ENCODE results near the gene PRDM12.

PRDM12 gene

GRCh38 chr9:130672466-130672865 lies 8.1 kb downstream of the PRDM12 start:
- no peak for TF ChIP-seq CTCF (IDR thresholded peaks at IDR 0.05; ENCODE audit: insufficient read depth, low read length, missing control alignments)
- no peak overlapping the region for H3K4me3 ChIP-seq (ENCODE audit: low read depth, low read length)
- DNase-seq (ENCODE audit: low read depth, low spot score): no peak
- ChIA-PET POLR2A (no interaction called here), CTCF (interaction anchor here (3.1 kb wide), 1 partner anchor 10 kb away, joined by 14 read pairs; no protein-coding TSS in a partner anchor)

- no peak for DNase-seq (ENCODE audit: low read depth, low spot score)
- CTCF ChIA-PET: interaction anchor here (1.7 to 3.1 kb wide), 2 partner anchors 9 to 11 kb away, joined by 6 to 14 read pairs; no protein-coding TSS in a partner anchor
- TF ChIP-seq CTCF (IDR thresholded peaks at IDR 0.05; ENCODE audit: insufficient read depth, low read length, missing control alignments): no peak
- POLR2A ChIA-PET: no interaction called here
- H3K4me3 ChIP-seq (ENCODE audit: low read depth, low read length): no peak overlapping the region
Observed at GRCh38 chr9:130672933-130673615, 8.7 kb downstream of the PRDM12 start.

GRCh38 chr9:130675396-130675795 lies 11.0 kb downstream of the PRDM12 start:
- ChIA-PET CTCF (interaction anchor here (0.7 kb wide), 1 partner anchor 10 kb away, joined by 3 read pairs; no protein-coding TSS in a partner anchor), POLR2A (no interaction called here)
- TF ChIP-seq CTCF (IDR thresholded peaks at IDR 0.05; ENCODE audit: insufficient read depth, low read length, missing control alignments): no peak
- no peak for DNase-seq (ENCODE audit: low read depth, low spot score)
- H3K4me3 ChIP-seq (ENCODE audit: low read depth, low read length): no peak overlapping the region

GRCh38 chr9:130677252-130677651 lies 12.9 kb downstream of the PRDM12 start:
- no peak for TF ChIP-seq CTCF (IDR thresholded peaks at IDR 0.05; ENCODE audit: insufficient read depth, low read length, missing control alignments)
- no peak overlapping the region for H3K4me3 ChIP-seq (ENCODE audit: low read depth, low read length)
- ChIA-PET CTCF (interaction anchor here (11.6 kb wide), 1 partner anchor 210 kb away, joined by 414 read pairs; no protein-coding TSS in a partner anchor), POLR2A (no interaction called here)
- no peak for DNase-seq (ENCODE audit: low read depth, low spot score)

- no peak for DNase-seq (ENCODE audit: low read depth, low spot score)
- no peak for TF ChIP-seq CTCF (IDR thresholded peaks at IDR 0.05; ENCODE audit: insufficient read depth, low read length, missing control alignments)
- ChIA-PET POLR2A (no interaction called here), CTCF (interaction anchor here (0.9 to 11.6 kb wide), 4 partner anchors 9 to 214 kb away, joined by 3 to 414 read pairs (median 10); no protein-coding TSS in a partner anchor)
- H3K4me3 ChIP-seq (ENCODE audit: low read depth, low read length): peak overlapping the region; percentile 61
Observed at GRCh38 chr9:130680836-130681768, 16.7 kb downstream of the PRDM12 start.
